Glutamatergic neuron (in vitro differentiated cells): Measurements from ENCODE around the gene DSG3. TPM values are rescaled to one million over a fixed set of nuclear protein-coding genes. Genes with fewer than 3 reads are reported as not detected.

Experiments used
- DNase-seq: peaks from one replicate; pipeline ENCODE4 v3.0.0; 2022
- H3K27ac Mint-ChIP-seq: one replicate; pipeline ENCODE4 v1.8.0; 2020; ENCODE audit warnings: mild to moderate bottlenecking, mixed read lengths, inconsistent platforms; ENCODE audit not compliant: unreplicated experiment
- H3K27me3 Mint-ChIP-seq: one replicate; pipeline ENCODE4 v1.8.0; 2020; ENCODE audit warnings: mild to moderate bottlenecking, moderate library complexity, mixed read lengths, inconsistent platforms; ENCODE audit not compliant: unreplicated experiment
- H3K36me3 Mint-ChIP-seq: one replicate; pipeline ENCODE4 v1.8.0; 2020; ENCODE audit warnings: mild to moderate bottlenecking, mixed read lengths, inconsistent platforms; ENCODE audit not compliant: unreplicated experiment
- H3K4me1 Mint-ChIP-seq: one replicate; pipeline ENCODE4 v1.8.0; 2020; ENCODE audit warnings: mild to moderate bottlenecking, low read depth, mixed read lengths, inconsistent platforms; ENCODE audit not compliant: unreplicated experiment
- H3K4me3 Mint-ChIP-seq: one replicate; pipeline ENCODE4 v1.8.0; 2020; ENCODE audit warnings: mild to moderate bottlenecking, mixed read lengths, inconsistent platforms; ENCODE audit not compliant: unreplicated experiment
- H3K9me3 Mint-ChIP-seq: one replicate; pipeline ENCODE4 v1.8.0; 2020; ENCODE audit warnings: mild to moderate bottlenecking, moderate library complexity, mixed read lengths, inconsistent platforms; ENCODE audit not compliant: unreplicated experiment
- total RNA-seq: library from RNA; stranded (reverse); fragmentation: NEBNext Ultra II Directional; extraction: Animal tissue kit (Norgen Biotek cat#: 25700); gene quantifications from one replicate; pipeline ENCODE4 v1.2.1, GENCODE V29; 2021; ENCODE audit not compliant: unreplicated experiment
- TF ChIP-seq, protein P1 (sequence below): fragments of 200-600 bp; sonication (generic); IDR thresholded peaks from one replicate; pipeline ENCODE4 v1.5.0; 2021; ENCODE audit not compliant: partially characterized antibody, unreplicated experiment

The DSG3 gene
- total RNA-seq, 1 donor from 2014 or later, result not detected

DNA sequence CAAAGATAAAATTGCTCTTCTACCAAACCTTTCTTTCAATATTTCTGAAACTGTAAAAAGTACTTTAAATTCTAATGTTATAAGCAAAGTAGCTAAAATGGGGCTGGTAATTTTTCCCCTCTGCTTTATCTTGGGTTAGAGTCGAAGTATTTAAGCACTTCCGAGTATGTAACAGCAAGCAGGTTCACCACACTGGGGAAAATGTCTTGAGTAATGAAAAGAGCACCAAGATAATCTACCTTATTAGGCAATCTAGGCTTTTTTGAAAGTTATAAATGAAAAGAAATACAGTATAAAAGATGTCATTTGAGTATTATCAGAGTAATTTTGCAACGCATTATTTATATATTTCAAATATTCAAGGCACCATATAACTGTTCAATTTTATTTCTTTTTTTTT, 687 bp upstream of the DSG3 start:
- Mint-ChIP-seq H3K9me3 (no peaks in the 10 kb centered on the region), H3K27me3 (no peaks in the 10 kb centered on the region), H3K4me1 (no peaks in the 10 kb centered on the region), H3K27ac (no peak overlapping the region), H3K4me3 (no peak overlapping the region), H3K36me3 (no peaks in the 10 kb centered on the region)
- TF ChIP-seq, protein P1, sequence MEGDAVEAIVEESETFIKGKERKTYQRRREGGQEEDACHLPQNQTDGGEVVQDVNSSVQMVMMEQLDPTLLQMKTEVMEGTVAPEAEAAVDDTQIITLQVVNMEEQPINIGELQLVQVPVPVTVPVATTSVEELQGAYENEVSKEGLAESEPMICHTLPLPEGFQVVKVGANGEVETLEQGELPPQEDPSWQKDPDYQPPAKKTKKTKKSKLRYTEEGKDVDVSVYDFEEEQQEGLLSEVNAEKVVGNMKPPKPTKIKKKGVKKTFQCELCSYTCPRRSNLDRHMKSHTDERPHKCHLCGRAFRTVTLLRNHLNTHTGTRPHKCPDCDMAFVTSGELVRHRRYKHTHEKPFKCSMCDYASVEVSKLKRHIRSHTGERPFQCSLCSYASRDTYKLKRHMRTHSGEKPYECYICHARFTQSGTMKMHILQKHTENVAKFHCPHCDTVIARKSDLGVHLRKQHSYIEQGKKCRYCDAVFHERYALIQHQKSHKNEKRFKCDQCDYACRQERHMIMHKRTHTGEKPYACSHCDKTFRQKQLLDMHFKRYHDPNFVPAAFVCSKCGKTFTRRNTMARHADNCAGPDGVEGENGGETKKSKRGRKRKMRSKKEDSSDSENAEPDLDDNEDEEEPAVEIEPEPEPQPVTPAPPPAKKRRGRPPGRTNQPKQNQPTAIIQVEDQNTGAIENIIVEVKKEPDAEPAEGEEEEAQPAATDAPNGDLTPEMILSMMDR, result no peak
- DNase-seq, result no peak

DNA sequence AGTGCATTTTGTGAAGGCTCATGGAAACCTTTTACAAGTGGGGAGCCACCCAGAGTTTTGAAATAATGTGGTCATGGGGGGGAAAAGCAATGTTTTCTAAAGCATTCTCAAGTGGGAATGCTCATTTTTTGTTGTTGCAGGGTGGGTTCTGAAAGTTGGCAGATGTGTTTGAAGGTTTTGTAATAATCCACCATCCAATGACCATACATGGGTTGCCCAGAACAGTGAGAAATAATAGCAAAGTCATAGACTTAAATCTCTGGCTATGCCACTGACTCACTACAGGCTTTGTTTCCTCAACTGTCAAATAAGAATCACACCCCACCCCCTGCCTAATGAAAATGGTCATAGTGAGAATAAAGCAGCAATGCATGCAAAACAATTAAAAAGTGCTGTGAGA, 2.9 kb downstream of the DSG3 start:
- Mint-ChIP-seq H3K9me3 (no peaks in the 10 kb centered on the region), H3K27me3 (peaks cover 1% of the 10 kb centered on the region), H3K36me3 (no peaks in the 10 kb centered on the region), H3K4me1 (no peaks in the 10 kb centered on the region), H3K4me3 (no peak overlapping the region), H3K27ac (no peak overlapping the region)
- TF ChIP-seq, protein P1, result no peak
- no peak for DNase-seq

DNA sequence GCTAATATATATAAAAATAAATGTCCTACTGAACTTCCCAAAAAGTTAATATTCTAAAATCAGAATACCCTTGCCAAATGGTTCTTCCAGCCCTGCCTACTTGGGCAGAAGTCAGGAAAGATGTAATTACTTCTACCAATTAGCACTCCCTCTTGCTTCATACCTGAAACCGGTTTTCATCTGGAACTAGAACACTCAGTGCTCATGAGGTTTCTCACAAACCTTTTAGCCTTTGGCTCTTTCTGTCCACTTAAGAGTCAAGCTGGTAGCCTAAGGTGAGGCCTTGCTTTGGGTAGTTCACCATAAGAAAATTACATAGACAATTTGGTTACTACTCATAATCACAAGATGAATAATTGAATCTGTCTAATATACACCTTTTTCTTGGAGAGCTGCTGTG, 4.1 kb downstream of the DSG3 start:
- TF ChIP-seq, protein P1, result no peak
- peaks cover 1% of the 10 kb centered on the region for H3K27me3 Mint-ChIP-seq
- no peaks in the 10 kb centered on the region for H3K36me3 Mint-ChIP-seq
- DNase-seq, result no peak
- no peak overlapping the region for H3K4me3 Mint-ChIP-seq
- no peaks in the 10 kb centered on the region for H3K4me1 Mint-ChIP-seq
- no peaks in the 10 kb centered on the region for H3K9me3 Mint-ChIP-seq
- H3K27ac Mint-ChIP-seq, result no peak overlapping the region

DNA sequence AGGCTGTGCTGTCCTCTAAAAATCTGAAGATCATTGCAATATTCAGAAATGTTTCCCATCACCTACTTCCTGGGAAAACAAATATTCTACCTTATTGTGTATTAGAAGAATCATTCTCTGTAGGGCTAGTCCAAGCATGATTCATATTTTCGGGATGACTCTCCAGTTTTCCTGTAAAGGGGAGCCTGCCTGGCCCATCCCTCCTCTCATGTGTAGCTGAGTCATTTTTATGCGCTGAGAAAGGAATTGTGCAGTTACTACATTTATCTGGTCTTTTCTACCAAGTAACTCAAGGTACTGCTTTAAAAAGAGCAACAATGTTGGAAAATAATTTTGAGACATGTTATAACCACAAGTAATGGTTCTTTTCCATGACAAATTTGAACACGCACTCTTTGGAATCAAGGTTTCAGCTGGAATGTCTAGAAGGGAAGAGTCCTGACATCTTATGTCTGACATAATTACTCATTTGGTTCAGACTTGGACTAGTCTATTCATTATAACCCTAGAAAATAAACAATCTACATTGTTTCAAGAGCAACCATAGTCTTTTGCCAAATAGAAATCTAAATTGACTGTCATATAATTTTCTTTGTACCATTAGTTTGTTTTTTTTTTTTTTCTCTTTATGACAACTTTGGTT, 6.6 kb downstream of the DSG3 start:
- Mint-ChIP-seq H3K4me3 (no peak overlapping the region), H3K27me3 (peaks cover 1% of the 10 kb centered on the region), H3K36me3 (no peaks in the 10 kb centered on the region), H3K4me1 (no peaks in the 10 kb centered on the region), H3K27ac (no peak overlapping the region), H3K9me3 (no peaks in the 10 kb centered on the region)
- no peak for DNase-seq
- TF ChIP-seq, protein P1, result no peak

- no peak overlapping the region for H3K4me3 Mint-ChIP-seq
- DNase-seq, result no peak
- TF ChIP-seq, protein P1, result no peak
- no peaks in the 10 kb centered on the region for H3K4me1 Mint-ChIP-seq
- no peaks in the 10 kb centered on the region for H3K27me3 Mint-ChIP-seq
- H3K27ac Mint-ChIP-seq, result no peak overlapping the region
- H3K9me3 Mint-ChIP-seq, result no peaks in the 10 kb centered on the region
- H3K36me3 Mint-ChIP-seq, result no peaks in the 10 kb centered on the region
Measured at GRCh38 chr18:31469629-31470028, 22.1 kb downstream of the DSG3 start.
